Stimulated activated CD4-positive, alpha-beta T cell treated with anti-CD3 and anti-CD28 coated beads, TNF-alpha, amount 100 ng/mL, for 24 hours (primary cell): ENCODE measurements around the gene F2RL3.

Experiments
- DNase-seq, 3 experiments: peaks; one replicate each; pipeline ENCODE4 v3.0.0-alpha.2; 2020; ENCODE audit warnings: low read depth in 3 of 3

The F2RL3 gene

DNA sequence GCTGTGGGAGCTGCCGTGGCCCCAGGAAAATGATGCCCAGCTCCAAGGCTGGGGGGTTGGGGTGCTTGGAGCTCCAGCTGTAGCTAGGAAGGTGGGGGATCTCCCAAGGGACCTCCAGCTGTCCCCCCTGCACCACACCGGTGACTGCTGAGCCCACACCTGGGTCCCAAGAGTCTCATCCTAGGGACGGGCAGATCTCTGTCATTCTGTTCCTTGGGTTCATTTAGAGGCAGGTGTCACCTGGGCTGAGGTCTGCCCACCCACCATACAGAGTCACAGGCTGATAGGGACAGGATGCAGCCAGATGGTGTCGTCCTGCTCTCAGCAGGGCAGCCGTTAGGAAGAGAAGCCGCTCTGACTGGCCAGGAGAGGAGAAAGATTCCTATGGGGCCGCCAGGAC lies 5.3 kb downstream of the F2RL3 start:
- no peak for DNase-seq

DNA sequence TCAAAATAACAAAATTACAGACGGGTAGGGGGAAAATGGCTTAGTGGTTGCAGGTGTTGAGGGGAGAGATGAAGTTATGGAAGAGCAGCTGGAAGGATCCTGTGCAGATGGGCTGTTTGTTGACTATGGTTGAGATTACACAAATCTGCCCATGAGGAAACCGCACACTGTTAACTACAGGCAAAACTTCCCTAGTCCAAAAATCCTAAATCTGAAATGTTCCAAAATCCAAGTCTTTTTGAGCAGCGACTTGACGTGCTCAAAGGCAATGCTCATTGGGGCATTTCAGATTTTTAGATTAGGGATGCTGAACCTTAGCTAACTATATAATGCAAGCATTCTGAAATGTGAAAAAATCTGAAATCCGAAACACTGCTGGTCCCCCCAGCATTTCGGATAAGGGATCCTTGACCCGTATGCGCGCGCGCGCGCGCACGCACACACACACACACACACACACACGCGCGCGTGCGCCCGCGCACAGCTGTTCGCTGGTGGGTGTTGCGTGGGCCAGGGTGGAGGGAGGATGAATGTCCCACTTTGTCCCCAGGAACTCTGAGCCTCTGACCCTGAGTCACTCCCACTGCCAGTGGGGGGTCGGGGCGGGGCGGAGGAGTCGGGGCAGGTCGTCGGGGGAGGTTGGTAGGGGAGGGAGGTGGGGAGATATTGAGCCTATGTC lies 6.8 kb downstream of the F2RL3 start:
- DNase-seq = no peak

DNA sequence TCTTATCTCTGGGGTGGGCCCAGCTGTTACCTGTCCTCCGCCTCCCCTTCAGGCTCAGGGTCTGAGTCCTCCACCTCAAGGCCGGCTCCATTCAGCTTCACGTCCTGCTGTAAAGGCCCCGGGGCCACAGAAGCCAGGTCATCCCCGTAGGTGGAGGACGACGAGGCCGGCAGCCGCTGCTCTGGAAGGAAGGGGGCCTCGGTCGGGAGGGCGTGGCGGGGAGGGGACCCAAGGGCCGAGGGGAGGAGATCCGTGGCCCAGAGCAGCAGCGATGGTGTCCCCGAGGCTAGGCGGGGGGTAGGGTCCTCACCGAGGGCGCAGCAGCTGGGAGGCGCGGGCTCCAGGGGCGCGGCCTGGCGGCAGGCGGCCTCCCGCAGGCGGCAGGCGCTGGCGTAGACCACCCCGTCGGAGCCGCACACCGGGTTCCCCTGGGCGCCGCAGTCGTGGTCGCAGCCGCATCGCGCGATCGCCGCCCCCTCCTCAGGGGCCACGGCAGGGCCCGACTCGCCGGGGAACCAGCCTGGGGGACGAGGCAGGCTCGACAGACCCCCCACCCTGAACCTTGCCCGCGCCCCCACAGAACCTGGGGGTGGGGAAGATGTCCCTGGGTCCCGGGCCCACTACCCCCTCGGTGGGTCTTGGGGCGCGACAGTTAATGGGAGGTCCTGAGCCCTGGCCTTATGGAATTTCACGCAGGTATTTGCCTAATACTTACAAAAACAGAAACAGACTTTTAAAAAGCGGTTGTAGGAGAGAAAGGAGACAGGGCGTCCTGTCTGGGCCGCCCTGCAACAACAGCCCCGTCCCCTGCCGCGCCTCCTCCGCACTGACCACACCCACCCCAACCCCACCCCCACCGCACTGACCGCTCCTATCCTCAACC lies 7.6 kb downstream of the F2RL3 start:
- DNase-seq = no peak

DNA sequence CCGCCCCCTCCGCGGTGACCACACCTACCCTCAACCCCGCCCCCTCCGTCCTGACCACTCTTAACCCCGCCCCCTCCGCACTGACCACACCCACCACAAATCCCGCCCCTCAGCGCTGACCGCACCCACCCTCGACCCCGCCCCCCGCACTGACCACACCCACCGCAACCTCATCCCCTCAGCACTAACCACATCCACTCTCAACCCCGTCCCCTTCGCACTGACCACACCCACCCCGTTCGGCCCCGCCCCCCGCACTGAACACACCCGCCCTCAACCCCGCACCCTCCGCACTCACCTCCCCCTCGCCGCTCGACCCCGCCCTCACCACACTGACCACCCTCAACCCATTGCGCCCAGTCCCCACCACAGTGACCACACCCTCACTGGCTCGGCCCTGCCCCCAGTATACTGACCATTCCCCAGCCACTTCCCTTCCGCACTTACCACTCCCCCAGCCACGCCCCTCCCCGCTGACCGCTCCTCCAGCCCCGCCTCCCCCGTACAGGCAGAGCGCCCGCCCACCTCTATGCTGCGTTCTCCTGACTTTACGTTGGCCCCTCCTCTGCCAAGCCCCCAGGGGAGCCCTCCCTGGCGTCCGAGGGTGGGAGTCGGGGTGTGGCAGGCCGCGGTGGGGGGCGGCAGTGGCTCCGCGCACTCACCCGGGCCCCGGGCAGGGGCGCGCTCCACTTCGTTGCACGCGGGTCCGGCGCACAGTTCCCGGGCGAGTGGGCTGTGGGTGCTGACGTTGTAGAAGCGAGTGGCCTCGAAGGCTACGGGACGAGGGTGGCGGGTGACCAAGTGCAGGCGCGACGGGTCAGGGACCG lies 8.4 kb downstream of the F2RL3 start:
- peak; percentile 18 to 71 (median 30) for DNase-seq

DNA sequence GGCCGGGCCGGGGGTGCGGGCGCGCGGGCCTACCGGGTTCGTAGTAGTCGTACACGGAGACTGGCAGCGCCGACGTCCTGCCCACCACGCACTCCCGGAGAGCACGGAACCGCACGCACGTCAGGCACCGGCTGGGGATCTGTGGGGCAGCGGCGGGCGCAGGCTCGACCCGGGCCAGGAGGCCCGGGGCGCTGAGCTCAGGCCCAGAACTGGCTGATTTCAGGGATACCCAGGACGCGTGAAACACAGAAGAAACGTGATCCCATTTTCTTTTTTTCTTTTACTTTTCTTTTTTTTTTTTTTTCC lies 9.0 kb downstream of the F2RL3 start:
- DNase-seq = no peak

DNA sequence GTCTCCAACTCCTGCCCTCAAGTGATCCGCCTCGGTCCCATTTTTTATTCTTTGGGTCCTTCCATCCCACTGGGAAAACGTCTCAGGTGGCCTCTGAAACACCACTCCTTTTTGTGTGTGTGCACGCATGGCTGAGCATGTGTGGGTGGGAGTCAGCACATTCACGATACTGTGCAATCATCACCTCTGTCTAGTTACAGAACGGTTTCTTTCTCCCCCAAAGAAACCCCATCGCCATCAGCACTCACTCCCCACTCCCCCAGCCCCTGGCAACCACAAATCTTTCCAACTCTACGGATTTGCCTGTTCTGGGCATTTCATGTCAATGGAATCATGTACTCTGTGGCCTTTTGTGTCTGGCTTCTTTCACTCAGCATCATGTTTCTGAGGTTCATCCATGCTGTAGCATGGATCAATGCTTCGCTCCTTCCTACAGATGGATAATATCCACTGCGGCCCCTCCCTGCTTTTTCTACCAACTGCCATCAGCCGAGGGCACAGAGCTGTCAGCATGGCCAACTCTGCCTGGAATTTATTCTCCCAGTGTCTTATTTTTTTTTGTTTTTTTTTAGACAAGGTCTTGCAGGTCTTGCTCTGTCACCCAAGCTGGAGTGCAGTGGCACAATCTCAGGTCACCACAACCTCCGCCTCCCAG lies 9.7 kb downstream of the F2RL3 start:
- no peak for DNase-seq

DNA sequence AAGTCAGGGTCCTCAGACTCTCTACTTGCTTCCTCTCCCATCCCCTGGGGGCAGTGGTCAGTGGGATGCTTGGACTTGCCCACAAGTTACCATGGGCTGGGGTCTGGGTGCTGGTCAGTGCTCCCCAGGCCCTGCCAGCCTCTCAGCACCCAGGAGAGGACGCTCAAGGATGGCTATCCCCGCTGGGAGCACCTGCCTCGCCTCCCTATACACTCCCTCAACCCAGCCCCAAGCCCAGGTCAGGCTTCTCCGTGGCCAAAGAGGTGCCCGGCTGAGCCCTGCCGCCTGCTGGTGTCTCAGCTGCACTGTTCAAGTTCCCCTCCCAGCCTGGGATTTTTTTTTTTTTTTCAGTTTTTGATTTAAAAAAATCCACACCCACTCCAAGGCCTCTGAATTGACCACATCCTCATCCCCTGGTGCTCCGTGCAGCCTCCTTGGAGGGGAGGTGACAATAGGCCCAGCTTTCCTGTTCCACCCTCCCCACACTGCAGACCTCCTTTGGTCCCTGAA lies 10.8 kb downstream of the F2RL3 start:
- DNase-seq = peak in 1 of 3 experiments; percentile 29

DNA sequence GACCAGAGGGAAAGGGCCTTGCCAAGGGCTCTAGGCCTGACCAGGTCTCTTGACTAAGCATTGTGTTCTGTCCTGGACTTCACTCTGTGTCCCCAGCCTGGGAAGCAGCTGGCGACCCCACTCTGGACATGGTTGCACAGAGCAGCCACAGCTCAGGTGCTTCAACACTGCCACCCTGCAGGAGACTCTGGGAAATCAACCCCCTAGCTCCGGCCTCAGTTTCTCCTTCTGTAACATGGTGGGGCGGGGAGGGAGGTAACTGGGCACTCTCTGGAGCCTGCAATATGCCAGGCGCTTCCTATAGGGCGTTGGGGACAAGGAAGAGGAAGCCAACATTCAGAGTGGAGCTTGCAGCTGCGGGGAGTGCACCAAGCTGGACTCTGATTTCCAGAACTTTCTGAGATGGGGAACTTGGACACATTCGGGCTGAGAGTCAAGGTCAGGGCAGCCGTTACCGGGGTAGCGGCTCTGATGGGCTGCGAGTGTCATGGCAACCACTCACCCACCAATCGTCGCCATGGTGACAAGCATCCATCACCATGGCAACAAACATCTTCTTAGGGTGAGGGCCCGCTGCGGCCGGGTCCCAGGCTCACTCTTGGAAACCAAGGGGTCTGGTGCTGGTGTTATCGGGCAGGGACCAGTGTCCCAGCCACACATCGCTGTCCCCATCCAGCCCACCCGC lies 12.8 kb downstream of the F2RL3 start:
- DNase-seq = no peak

DNA sequence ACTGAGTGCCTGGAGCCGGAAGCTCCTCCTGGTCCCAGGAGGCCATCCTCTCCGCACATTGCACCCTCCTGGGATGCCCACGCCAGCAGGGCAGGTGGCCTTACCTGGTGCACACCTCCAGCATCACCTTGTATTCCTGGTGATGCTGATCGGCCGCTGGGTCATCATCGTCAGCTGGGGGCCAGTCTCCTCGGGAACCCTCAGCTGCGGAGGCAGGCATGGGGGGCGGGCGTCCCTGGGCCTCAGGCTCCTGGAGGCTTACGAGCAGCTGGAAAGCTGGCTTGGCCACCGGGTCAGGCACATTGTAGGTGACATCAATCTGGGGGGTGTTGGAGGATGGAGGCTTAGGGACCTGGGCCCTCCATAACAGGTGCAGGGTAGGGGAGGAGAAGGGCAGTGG lies 13.7 kb downstream of the F2RL3 start:
- DNase-seq = no peak

DNA sequence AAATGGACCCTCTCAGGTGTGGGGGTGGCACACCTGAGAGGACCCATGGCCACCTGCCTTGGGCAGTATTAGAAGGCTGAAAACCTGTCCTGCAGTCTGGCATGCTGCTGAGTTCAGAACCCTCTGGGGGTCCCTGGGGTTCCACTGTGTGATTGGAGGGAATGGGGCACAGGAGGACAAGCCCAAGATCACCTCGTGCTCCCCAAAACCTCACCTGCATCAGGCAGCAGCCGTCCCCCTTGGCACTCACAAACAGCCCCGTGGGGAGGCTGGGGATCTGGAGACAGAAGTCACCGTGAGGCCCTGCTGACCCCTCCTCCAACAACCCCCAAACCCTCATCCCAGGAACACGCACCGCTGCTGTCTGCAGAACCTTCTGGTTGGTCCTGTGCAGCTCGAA lies 14.5 kb downstream of the F2RL3 start:
- DNase-seq = no peak

DNA sequence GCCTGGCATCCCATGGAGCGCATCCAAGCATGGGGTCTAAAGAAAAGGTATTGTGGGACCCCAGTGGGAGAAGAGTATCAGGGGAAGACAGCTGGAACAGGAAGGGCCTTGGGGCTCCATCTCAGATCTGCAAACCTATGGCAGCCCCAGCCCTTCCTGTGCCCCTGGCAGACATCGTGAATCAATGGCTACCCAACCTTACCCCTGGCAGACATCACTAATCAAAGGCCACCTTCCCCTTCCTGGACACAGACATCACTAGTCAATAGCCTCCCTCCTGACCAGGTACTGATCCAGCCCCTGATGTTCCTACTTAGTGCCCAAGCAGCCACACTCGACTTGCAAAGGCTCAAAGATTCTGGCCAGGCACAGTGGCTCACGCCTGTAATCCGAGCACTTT lies 15.8 kb downstream of the F2RL3 start:
- DNase-seq = no peak

DNA sequence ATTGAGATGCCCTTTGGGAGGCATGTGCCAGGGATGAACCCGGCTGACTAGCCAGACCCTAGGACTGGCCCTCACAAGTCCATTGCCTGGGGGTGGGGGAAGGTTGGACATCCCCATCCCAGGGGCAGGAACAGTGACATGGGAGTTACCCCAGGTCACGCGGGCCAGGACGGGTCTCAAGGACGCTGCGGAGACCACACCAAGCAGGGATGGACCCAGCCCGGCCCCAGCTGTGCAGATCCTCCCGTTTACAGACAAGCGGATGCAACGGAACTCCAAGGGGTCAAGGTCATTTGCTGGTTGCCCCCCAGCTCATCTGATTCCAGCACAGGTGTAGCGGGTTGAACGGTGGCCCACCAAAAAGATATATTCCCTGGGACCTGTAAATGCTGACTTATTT lies 20.0 kb downstream of the F2RL3 start:
- no peak for DNase-seq

DNA sequence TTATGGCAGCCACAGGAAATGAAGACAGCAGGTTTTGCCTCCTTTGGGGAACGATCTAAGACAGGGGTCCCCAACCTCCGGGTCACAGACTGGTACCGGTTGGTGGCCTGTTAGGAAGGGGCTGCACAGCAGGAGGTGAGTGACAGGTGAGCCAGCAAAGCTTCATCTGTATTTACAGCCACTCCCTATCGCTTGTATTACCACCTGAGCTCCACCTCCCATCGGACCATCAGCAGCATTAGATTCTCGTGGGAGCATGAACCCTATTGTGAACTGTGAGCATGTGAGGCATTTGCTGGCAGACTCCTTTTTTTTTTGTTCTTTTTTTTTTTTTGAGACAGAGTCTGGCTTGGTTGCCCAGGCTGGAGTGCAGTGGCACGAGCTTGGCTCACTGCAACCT lies 22.2 kb downstream of the F2RL3 start:
- DNase-seq = no peak

DNA sequence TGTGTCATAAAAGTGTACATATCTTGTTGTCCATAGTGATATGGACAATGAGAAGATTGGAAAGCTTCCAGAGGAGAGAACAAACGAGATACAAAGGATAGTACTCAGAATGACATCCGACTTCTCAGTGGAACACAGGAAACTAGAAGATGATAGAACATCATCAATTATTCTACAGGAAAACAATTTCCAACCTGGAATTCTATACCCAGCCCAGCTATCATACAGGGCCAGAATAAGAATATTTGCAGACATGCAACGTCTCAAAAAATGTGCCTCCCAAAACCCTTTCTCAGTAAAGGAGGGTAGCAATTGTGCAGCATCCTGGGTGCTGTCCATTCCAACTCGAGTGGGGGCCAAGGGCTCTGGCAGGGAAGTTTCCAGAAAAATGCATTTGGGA lies 24.0 kb downstream of the F2RL3 start:
- no peak for DNase-seq

DNA sequence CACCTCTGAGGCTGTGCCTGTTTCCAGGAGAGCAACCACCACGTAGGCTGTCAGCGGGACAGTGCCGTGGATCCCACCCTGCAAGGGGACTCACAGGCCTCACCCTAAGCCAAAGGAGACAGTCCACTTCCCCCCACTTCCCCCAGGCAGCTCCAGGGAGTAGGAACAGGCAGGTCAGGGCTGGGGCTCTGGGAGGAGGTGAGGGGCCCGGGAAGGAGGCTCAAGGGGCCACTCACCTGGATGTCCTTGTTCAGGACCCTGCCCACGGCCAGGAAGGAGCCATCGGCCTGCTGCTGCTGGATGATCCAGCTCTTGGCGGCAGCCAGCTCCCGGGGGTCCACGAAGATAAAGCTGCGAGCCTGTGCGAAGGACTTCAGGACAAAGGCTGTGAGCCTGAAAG lies 25.6 kb downstream of the F2RL3 start:
- no peak for DNase-seq

DNA sequence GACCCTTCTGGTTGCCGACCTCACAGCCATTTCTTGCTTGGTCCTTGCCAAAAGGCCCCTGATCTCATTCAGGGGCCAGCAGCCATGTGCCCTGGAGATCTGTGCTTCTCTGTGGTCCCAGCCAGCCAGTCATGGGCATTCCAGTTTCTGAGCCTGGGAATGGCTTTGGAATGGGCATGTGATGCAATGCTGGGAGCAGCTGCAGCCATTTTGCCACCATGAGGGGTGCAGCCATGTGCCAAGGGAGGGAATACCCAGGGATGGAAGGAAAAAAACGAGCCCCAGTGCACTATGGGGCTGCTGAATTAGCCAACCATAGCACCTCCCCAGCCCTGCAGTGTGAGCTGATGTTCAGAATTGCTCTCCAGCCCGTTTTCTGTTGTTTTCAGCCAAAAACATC lies 26.3 kb downstream of the F2RL3 start:
- no peak for DNase-seq

DNA sequence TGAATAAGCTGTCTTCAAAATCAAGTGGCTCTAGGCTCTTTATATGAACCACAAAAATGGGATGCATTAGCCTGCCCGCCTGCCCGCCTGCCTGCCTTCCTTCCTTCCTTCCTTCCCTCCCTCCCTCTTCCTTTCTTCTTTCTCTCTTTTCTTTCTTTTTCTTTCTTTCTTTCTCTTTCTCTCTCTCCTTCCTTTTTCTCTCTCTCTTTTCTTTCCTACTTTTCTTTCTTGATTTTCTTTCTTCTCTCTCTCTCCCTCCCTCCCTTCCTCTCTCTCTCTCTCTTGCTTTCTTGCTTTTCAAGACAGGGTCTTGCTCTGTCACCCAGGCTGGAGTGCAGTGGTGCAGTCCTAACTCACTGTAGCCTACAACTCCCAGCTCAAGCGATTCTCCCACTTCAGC lies 26.9 kb downstream of the F2RL3 start:
- DNase-seq = no peak

DNA sequence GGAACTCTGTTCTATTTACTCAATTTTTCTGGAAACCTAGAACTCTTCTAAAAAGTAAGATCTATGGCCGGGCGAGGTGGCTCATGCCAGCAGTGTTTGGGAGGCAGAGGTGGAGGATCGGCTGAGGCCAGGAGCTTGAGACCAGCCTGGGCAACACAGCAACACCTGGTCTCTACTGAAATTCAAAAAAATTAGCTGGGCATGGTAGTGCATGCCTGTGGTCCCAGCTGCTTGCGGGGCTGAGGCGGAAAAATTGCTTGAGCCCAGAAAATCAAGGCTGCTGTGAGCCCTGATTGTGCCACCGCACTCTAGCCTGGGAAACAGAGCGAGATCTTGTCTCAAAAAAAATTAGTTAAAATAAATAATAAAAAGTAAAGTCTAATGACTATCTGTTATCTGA lies 28.6 kb downstream of the F2RL3 start:
- DNase-seq = no peak

DNA sequence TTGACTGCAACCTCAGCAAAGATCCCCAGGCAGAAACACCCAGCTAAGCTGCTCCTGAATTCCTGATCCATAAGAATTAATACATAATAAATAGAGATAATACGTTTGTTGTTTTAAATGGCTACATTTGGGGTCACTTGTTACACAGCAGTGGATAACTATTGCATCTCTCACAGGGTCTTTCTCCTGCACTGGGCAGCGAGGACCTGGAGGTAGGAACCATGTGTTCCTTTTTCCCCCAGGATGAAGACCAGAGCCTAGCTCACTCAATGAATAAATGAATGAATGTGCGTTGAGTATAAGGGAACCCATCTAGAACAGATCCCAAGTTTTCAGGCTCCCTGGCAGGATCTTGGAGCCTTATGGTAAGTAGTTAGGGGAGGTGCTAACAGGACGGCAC lies 30.7 kb downstream of the F2RL3 start:
- no peak for DNase-seq

DNA sequence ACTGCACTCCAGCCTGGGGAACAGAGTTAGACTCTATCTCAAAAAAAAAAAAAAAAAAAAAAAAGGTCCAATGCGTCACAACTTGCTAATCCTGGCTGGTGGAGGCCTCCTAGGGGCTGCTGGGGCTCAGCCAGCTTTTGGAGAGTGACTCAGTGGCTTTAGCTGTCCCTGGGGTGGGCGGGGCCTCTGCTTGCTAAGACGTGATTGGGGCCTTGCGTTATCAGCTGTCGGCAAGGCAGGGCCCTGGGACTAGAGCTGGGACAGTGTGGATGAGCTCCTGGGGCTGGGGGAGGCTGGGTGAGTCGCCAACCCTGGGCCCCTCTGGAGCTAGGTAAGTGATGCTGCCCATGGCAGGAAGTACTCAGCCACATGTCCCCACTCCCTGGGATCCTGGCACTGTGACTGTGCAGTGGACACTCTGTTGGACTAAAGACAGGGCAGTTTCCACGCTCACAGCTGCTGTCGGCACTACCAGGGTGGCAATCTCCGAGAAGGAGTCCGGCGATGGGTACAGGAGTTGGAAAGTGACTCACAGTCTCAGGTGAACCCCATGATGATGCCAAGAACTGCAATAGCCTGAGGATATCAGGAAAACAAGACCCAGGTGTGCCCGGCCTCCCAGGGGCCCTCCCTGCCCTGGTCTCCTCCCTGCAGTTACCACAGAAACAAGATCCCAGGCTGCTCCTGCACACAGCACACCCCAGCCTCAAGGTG lies 32.2 kb downstream of the F2RL3 start:
- DNase-seq = peak in 1 of 3 experiments; percentile 5
